GM12874 (cell line): Measurements from ENCODE around the gene FBXW9.

Source experiments
- TF ChIP-seq, protein P1 (sequence below): IDR thresholded peaks from 2 replicates; pipeline ENCODE4 v1.5.1; 2011; ENCODE audit warnings: low read depth, mild to moderate bottlenecking, control low read depth, low read length, moderate library complexity; ENCODE audit not compliant: insufficient read depth

Gene FBXW9

DNA sequence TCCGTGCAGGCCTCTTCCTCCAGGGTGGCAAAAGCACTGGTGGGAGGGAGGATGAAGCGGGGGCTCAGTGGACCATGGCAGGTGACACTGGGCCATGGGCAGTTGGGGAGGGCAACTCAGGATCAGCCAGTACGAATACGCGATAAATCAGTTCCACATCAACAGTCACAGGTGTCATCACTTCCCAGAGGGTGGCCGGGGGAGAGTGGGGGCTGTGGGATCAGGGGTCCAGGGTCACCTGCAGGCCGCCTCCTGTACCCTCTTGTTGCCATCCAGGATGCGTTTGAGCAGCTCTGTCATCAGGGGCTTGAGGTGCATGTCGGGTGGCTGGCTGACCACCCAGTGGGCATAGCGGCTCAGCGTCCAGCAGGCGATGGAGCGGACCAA, 9.9 kb upstream of the FBXW9 start:
- TF ChIP-seq, protein P1, sequence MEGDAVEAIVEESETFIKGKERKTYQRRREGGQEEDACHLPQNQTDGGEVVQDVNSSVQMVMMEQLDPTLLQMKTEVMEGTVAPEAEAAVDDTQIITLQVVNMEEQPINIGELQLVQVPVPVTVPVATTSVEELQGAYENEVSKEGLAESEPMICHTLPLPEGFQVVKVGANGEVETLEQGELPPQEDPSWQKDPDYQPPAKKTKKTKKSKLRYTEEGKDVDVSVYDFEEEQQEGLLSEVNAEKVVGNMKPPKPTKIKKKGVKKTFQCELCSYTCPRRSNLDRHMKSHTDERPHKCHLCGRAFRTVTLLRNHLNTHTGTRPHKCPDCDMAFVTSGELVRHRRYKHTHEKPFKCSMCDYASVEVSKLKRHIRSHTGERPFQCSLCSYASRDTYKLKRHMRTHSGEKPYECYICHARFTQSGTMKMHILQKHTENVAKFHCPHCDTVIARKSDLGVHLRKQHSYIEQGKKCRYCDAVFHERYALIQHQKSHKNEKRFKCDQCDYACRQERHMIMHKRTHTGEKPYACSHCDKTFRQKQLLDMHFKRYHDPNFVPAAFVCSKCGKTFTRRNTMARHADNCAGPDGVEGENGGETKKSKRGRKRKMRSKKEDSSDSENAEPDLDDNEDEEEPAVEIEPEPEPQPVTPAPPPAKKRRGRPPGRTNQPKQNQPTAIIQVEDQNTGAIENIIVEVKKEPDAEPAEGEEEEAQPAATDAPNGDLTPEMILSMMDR: no peak

DNA sequence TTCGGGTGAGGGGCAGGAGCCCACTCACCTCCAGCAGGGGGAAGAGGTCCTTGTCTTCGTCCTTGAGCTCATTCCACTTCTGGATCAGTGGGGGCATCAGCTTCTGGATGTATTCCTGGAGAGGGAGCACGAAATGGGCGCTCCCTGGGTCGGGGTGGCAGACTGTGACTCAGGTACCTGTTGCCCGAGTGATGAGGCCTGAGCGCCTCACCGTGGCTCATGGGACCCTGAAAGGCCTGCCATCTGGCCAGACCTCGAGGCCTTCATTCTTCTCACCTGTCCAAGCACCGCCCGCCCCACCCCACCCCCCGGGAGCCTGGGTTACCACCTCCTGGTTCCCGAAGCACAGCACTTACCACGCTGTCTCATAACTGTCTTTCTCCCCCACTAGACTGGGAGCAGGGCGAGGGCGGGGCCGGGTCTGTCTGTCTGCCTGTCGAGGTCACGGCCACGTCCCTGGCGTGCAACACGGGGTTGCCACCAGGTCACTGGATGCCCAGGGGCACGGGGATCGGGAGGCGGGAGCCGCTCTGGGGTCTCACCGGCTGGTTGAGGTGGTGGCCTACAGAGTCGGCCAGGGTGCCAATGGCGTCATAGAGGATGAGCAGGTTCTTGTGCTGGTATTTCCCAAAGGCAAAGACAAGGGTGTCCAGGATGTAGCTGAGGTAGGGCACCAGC, 9.4 kb upstream of the FBXW9 start:
- TF ChIP-seq, protein P1: no peak

DNA sequence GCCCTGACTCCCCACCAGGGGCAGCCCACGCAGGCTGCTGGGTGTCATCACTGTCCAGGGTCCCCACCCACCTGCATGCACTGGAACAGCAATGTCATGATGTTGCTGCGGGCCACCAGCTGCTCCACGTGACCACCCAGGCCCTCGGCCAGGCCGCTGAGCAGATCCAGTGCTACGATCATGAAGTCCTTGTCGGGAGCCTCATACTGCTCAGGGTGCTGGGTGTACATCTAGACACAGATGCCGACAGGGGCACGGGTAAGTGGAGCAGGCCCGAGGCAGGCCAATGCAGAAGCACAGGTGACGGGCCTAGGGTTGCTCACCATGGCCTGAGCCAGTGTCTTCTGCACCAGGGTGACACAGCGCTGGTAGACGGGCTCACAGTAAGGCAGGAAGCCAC, 8.7 kb upstream of the FBXW9 start:
- TF ChIP-seq, protein P1: no peak

DNA sequence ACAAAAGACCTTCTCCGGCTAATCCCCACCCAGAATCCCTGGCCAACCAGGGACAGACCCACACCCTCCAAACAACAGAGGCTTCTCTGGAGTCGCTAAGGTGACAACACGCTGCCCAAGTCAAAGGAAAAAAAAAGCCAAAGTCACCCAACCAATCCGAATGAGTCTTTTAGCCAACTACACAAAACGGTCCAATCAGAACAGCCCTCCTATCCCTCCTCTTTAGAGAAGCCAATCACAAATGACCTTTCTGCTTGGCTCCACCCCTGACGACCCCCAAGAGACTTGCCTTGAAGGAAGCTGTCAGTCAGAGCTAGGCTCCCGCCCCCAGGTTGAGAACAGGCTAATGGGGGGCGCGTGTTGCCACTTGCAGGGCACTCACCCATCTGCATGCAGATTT, 6.6 kb upstream of the FBXW9 start:
- TF ChIP-seq, protein P1: no peak

DNA sequence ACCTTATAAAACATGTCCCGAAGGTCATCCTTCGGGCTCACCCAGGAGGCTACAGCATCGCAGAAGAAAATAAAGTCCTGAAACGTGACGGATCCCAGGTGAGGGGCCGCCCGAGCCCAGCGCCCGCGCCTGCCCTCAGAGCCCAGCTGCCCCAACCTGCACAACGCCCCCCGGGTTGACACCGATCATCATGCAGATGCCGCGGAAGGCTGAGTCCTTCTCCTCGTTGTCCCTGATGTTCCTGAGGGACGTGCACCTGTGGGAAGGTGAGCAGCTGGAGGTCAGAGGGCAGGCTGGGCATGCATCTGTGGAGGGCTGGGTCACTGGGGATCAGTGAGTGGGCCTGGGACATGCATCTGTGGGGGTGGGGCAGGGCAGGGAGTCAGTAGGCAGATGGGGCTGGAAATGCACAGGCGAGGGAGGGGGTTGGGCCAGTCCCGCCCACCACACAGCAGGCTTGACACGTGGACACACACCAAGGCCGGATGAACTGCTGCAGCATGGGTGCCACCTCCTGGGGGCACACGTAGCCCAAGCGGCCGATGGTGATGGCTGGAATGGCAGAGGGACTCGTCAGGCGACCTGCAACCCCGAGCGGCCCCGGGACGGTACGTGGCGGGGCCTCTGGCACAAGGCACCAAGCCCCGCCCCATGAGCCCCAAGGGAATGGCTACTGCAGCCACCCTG, 5.3 kb upstream of the FBXW9 start:
- TF ChIP-seq, protein P1: no peak

DNA sequence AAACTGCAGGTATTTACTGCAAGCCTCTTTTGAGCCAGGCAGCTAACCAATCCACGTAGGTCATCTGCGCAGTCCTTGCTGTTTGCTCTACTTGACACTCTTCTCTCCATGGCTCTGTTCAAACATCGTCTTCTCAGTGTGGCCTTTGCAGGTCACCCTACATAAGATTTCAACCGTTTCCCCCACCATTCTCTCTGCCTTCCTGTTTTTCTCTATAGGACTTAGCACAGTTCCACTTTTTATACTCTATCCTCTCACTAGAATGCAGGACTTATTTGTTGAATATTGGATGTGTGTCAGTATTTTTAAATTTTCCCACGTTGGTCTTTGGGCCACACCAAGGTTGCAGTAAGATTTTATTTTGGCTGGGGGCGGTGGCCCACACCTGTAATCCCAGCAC, 1.7 kb upstream of the FBXW9 start:
- TF ChIP-seq, protein P1: no peak

DNA sequence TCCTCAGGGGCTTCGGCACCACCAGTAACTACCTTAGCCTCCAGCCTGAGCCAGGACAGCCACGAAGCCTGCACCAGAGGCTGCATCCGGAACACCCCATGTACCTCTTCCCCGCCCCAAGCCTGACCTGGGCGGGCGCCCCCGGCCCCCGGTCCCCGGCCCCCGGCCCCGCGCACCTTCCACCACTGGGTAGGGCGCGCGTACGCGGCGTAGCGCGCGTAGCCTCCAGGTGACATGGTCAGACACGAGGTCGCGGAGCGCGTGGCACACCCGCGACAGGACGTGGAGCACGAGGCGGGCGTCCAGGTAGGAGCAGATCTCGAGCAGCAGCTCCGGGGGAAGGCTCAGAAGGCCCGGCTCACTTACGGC, 450 bp downstream of the FBXW9 start:
- TF ChIP-seq, protein P1: no peak
